ENCODE results near the gene PROSER1.
"Not testable (repeated sequence)": the region's sequence is repeated elsewhere in the genome, so short reads cannot be mapped to it uniquely, and the experiment has no call there.

Gene PROSER1

GRCh38 chr13:39016087-39016486 is 21.8 kb downstream of the PROSER1 start:
- TF ChIP-seq CTCF (IDR thresholded peaks at IDR 0.05) (no peak), ZFX (IDR thresholded peaks at IDR 0.05; ENCODE audit: borderline replicate concordance) (no peak)
- H3K27ac ChIP-seq = no peak overlapping the region

- TF ChIP-seq ZFX (IDR thresholded peaks at IDR 0.05; ENCODE audit: borderline replicate concordance) (no peak), CTCF (IDR thresholded peaks at IDR 0.05) (no peak)
- no peak overlapping the region for H3K27ac ChIP-seq
Observed at GRCh38 chr13:39013462-39013861, 24.4 kb downstream of the PROSER1 start.

- TF ChIP-seq ZFX (IDR thresholded peaks at IDR 0.05; ENCODE audit: borderline replicate concordance) = no peak
- TF ChIP-seq CTCF (IDR thresholded peaks at IDR 0.05) = peak; percentile 32
- H3K27ac ChIP-seq = no peak overlapping the region
Observed at GRCh38 chr13:39012608-39013007, 25.3 kb downstream of the PROSER1 start.

DNA sequence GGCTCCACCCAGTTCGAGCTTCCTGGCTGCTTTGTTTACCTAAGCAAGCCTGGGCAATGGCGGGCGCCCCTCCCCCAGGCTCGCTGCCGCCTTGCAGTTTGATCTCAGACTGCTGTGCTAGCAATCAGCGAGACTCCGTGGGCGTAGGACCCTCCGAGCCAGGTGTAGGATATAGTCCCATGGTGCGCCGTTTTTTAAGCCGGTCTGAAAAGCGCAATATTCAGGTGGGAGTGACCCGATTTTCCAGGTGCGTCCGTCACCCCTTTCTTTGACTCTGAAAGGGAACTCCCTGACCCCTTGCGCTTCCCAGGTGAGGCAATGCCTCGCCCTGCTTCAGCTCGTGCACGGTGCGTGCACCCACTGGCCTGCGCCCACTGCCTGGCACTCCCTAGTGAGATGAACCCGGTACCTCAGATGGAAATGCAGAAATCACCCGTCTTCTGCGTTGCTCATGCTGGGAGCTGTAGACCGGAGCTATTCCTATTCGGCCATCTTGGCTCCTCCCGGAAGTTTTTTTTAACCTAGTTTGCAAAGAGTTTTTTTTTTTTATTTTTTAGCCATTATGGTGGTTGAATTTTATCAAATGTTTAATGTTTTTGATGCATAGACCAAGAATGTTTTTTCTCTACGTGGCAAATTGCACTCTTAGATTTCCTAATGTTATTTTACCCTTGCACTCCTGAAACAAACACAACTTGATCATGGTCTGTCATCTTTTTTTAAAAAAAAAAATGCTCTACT is 31.3 kb downstream of the PROSER1 start:
- not testable (repeated sequence) for H3K27ac ChIP-seq

DNA sequence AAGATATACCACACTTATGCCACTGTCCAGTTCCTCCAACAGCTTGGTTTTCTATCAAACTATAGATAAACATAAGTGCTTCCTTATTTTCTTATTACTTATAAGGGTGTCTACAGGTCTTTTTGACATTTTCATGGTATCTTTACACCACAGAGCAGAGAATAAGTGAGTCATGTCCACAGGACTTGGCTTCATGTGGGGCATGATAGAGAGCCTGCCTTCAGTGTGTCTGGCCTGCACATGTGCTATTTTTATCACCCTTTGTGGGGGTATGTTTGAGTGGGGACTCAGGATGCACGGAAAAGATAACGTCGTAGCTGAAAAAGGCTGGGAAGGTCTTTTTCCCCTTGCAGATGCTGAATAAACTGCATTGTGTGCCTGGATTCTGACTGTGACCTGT is 39.1 kb downstream of the PROSER1 start:
- no peak overlapping the region for H3K27ac ChIP-seq
- no peak for TF ChIP-seq ZFX (IDR thresholded peaks at IDR 0.05; ENCODE audit: borderline replicate concordance)
- no peak for TF ChIP-seq CTCF (IDR thresholded peaks at IDR 0.05)

DNA sequence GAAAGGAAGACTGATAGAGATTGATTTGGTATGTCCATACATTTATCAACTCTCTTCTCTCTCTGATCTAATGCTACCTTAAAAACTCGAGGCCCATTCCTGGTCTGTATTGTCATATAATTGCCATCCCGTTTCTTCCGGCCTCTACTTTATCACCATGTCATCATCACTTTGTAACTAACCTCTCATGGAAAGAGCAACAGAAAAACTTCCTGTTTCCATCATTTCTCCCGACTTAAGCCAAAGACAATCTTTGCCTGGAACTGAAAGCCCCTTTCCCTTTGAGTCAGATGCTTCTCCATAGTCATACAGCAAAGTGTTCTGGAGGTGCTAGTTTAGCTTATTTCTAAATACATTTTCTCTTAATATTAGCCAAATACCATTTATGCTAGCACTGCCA is 44.5 kb downstream of the PROSER1 start:
- H3K27ac ChIP-seq = no peak overlapping the region
- TF ChIP-seq CTCF (IDR thresholded peaks at IDR 0.05) = no peak
- TF ChIP-seq ZFX (IDR thresholded peaks at IDR 0.05; ENCODE audit: borderline replicate concordance) = no peak

DNA sequence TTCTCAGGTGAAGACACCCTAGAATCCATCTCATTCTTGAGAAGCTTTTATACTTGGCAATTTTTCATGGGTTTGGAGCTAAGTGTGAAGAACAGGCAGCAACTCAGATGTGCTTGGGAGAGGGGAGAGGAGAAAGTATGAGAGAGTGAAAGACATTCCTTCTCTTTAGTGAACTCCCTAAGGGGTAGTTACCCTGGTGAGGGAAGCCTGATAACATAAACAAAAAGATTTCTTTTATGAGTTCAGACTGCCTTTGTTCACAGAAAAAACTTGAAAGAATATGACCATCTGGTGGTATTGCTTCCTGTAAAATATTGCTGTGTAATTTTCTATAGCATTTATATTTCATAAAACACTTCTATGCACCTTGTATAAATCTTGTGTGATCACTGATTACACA is 47.2 kb downstream of the PROSER1 start, which contains the start of gene STOML3:
TSS of gene STOML3 (minus strand) at position 139 of the 400 bp plus-strand sequence. CDS start at position 29, 110 bp downstream.
- no peak for TF ChIP-seq ZFX (IDR thresholded peaks at IDR 0.05; ENCODE audit: borderline replicate concordance)
- no peak for TF ChIP-seq CTCF (IDR thresholded peaks at IDR 0.05)

DNA sequence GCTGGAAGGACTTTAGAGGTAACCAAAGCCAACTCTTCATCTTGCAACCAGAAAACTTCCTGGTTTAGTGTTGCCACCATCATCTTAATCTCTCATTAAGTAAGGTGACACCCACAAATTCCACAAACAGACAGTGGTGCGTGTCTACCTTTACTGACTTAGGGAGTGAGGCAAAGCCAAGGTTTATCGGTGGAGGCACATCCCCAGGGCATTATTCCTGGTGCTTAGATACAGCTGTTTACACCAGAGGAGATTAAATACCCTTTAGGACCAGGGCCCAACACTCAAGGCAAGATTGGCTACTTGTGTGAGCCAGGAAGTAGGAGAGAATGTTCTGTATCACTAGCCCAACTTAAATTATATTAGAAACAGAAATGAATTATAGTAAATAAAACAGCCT is 56.8 kb downstream of the PROSER1 start:
- no peak overlapping the region for H3K27ac ChIP-seq
- TF ChIP-seq CTCF (IDR thresholded peaks at IDR 0.05) (no peak), ZFX (IDR thresholded peaks at IDR 0.05; ENCODE audit: borderline replicate concordance) (no peak)

More for the DNA sequence above, 47.2 kb downstream of the PROSER1 start, which contains the start of gene STOML3:
- H3K27ac ChIP-seq = no peak within 1 kb of the TSS
